ENCODE measurements around the gene SLC66A1.

- TF ChIP-seq CTCF (IDR thresholded peaks at IDR 0.05): no peak
- TF ChIP-seq EZH2phosphoT487 (IDR thresholded peaks at IDR 0.05): no peak
- TF ChIP-seq EZH2 (IDR thresholded peaks at IDR 0.05): no peak
Observed at GRCh38 chr1:19342062-19342750, 30.1 kb downstream of the SLC66A1 start.
